ENCODE data around the gene ASB10.

- TF ChIP-seq ZFP41 (CRISPR knock-in tag; IDR thresholded peaks at IDR 0.05; ENCODE audit: borderline replicate concordance) (no peak), NRL (CRISPR knock-in tag; IDR thresholded peaks at IDR 0.05; ENCODE audit: borderline replicate concordance) (no peak), ZNF263 (CRISPR knock-in tag; IDR thresholded peaks at IDR 0.05) (no peak), HMG20B (CRISPR knock-in tag; conservative IDR thresholded peaks at IDR 0.05) (no peak), FOXM1 (CRISPR knock-in tag; IDR thresholded peaks at IDR 0.05) (no peak), CEBPB (IDR thresholded peaks at IDR 0.05; ENCODE audit: borderline replicate concordance, low read depth, low read length) (no peak), HINFP (CRISPR knock-in tag; IDR thresholded peaks at IDR 0.05; ENCODE audit: low read depth) (no peak), JUN (CRISPR knock-in tag; IDR thresholded peaks at IDR 0.05) (no peak), HDAC2 (CRISPR knock-in tag; IDR thresholded peaks at IDR 0.05) (no peak), SP4 (CRISPR knock-in tag; IDR thresholded peaks at IDR 0.05) (no peak), NCOA2 (CRISPR knock-in tag; IDR thresholded peaks at IDR 0.05) (no peak), CCDC6 (CRISPR knock-in tag; IDR thresholded peaks at IDR 0.05) (no peak), BCL3 (CRISPR knock-in tag; IDR thresholded peaks at IDR 0.05) (no peak), EED (CRISPR knock-in tag; IDR thresholded peaks at IDR 0.05) (no peak)
These were observed 20.8 kb upstream of the ASB10 start for GRCh38 chr7:151207804-151208203.
